ENCODE measurements around the gene THSD7A.

DNA sequence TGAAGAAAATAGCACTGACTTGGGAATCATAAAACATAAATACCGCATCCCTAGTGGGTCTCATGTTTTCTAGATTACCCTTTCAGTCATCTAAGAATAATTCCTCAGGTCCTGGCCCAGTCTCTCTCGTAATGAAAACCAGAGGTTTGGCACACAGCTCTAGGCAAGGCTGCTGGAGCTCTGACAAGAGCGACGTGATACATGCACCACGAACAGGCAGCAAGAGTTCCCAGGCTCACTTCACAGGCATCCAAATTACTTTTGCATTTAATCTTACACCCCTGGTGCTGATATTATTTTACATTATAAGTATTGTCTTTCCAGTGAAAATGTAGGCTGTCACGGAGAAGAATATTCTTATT, 105.2 kb downstream of the THSD7A start:
- TF ChIP-seq, protein P1, sequence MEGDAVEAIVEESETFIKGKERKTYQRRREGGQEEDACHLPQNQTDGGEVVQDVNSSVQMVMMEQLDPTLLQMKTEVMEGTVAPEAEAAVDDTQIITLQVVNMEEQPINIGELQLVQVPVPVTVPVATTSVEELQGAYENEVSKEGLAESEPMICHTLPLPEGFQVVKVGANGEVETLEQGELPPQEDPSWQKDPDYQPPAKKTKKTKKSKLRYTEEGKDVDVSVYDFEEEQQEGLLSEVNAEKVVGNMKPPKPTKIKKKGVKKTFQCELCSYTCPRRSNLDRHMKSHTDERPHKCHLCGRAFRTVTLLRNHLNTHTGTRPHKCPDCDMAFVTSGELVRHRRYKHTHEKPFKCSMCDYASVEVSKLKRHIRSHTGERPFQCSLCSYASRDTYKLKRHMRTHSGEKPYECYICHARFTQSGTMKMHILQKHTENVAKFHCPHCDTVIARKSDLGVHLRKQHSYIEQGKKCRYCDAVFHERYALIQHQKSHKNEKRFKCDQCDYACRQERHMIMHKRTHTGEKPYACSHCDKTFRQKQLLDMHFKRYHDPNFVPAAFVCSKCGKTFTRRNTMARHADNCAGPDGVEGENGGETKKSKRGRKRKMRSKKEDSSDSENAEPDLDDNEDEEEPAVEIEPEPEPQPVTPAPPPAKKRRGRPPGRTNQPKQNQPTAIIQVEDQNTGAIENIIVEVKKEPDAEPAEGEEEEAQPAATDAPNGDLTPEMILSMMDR (IDR thresholded peaks at IDR 0.05), result no peak
- no peak for TF ChIP-seq POLR2A (IDR thresholded peaks at IDR 0.05)

All from tibial nerve (tissue), 3 donors.